HepG2 (cell line): ENCODE measurements around the gene CTDSP1. TPM values are rescaled to one million over a fixed set of nuclear protein-coding genes. Genes with fewer than 3 reads are reported as not detected.
A peak's percentile ranks its signal among the peaks of the same experiment; 100 is the strongest.

ENCODE experiments used
- BHLHE40 ChIP-seq: IDR thresholded peaks from 2 replicates; pipeline ENCODE4 v1.6.1; 2011; ENCODE audit warnings: low read length, improper control_type of control experiment
- GFI1 ChIP-seq: sonication (generic); formaldehyde crosslinking; IDR thresholded peaks from 2 replicates; pipeline ENCODE4 v1.5.0; 2020; ENCODE audit warnings: missing genetic modification reagents, mild to moderate bottlenecking, borderline replicate concordance
- HNRNPK ChIP-seq: fragments of 200-400 bp; formaldehyde crosslinking; IDR thresholded peaks from 2 replicates; pipeline ENCODE4 v1.6.1; 2018; ENCODE audit warnings: low read length, low read depth, moderate library complexity, mild to moderate bottlenecking; ENCODE audit not compliant: poor library complexity, severe bottlenecking
- MBD4 ChIP-seq: IDR thresholded peaks from 2 replicates; pipeline ENCODE4 v1.6.1; 2012; ENCODE audit warnings: low read length, inconsistent platforms, borderline replicate concordance
- SMAD3 ChIP-seq: sonication (generic); formaldehyde crosslinking; IDR thresholded peaks from 2 replicates; pipeline ENCODE4 v1.4.0; 2020; ENCODE audit warnings: missing genetic modification reagents
- SMARCE1 ChIP-seq: fragments of 450-650 bp; IDR thresholded peaks from 2 replicates; pipeline ENCODE4 v1.6.1; 2017; ENCODE audit warnings: borderline replicate concordance
- SUZ12 ChIP-seq: fragments of 150-350 bp; IDR thresholded peaks from 2 replicates; pipeline ENCODE4 v1.6.1; 2014; ENCODE audit warnings: low read depth, low read length
- U2AF1 ChIP-seq: fragments of 200-400 bp; formaldehyde crosslinking; optimal IDR thresholded peaks from 2 replicates; pipeline ENCODE3; 2017; ENCODE audit warnings: mild to moderate bottlenecking, low read depth, low read length
- ZKSCAN1 ChIP-seq: fragments of 150-350 bp; IDR thresholded peaks from 2 replicates; pipeline ENCODE4 v1.6.1; 2014; ENCODE audit warnings: low read length
- ZNF256 ChIP-seq: sonication (generic); formaldehyde crosslinking; conservative IDR thresholded peaks from 2 replicates; pipeline ENCODE4 v1.4.0; 2020; ENCODE audit warnings: missing genetic modification reagents
- ZNF33B ChIP-seq: sonication (generic); formaldehyde crosslinking; IDR thresholded peaks from 2 replicates; pipeline ENCODE4 v1.5.1; 2020; ENCODE audit warnings: mild to moderate bottlenecking, missing genetic modification reagents
- ZNF354B ChIP-seq: sonication (generic); formaldehyde crosslinking; IDR thresholded peaks from 2 replicates; pipeline ENCODE4 v1.8.0; 2022; ENCODE audit warnings: mild to moderate bottlenecking, missing genetic modification reagents
- ZSCAN20 ChIP-seq: sonication (generic); formaldehyde crosslinking; IDR thresholded peaks from 2 replicates; pipeline ENCODE4 v1.4.0; 2020; ENCODE audit warnings: missing genetic modification reagents, mild to moderate bottlenecking, borderline replicate concordance
- polyA plus RNA-seq, 8 experiments: library from polyadenylated mRNA; depleted of rRNA in 3 of 8; stranded (reverse) in 7 of 8; unstranded in 1 of 8; fragments of >200 nt; fragmentation: Illumina TruSeq in 4 of 8; extraction: Trizol in 4 of 8; gene quantifications; 2 replicates each; pipeline versions ENCODE4 v1.2.1 to v1.2.3, GENCODE V29; 2011 to 2016; ENCODE audit warnings: low read depth in 4 of 8, missing spikeins in 1 of 8, mixed read lengths in 1 of 8; ENCODE audit not compliant: insufficient read depth in 1 of 8
- total RNA-seq, 5 experiments: library from RNA; depleted of rRNA; stranded (reverse); fragments of >200 nt; fragmentation: Illumina TruSeq; extraction: Trizol; gene quantifications; 2 replicates each; pipeline ENCODE4 v1.2.3, GENCODE V29; 2016; ENCODE audit warnings: low read depth in 1 of 5
- TF ChIP-seq, protein P1 (sequence below): fragments of 450-650 bp; IDR thresholded peaks from 2 replicates; pipeline ENCODE4 v1.6.1; 2017; ENCODE audit warnings: mild to moderate bottlenecking
- TF ChIP-seq, protein P2 (sequence below), 2 experiments: IDR thresholded peaks; 2 replicates each; pipeline ENCODE4 v1.6.1; 2011 to 2012; ENCODE audit warnings: low read length in 2 of 2, borderline replicate concordance in 1 of 2, low read depth in 1 of 2, mild to moderate bottlenecking in 1 of 2, moderate library complexity in 1 of 2
- TF ChIP-seq, protein P3 (sequence below): sonication (generic); formaldehyde crosslinking; IDR thresholded peaks from 2 replicates; pipeline ENCODE4 v1.4.0; 2020; ENCODE audit warnings: missing genetic modification reagents
- TF ChIP-seq, protein P4 (sequence below): sonication (generic); formaldehyde crosslinking; IDR thresholded peaks from 2 replicates; pipeline ENCODE4 v1.4.0; 2020; ENCODE audit warnings: missing genetic modification reagents

CTDSP1 gene
- total and polyA plus RNA-seq, 2 of the 13 experiments (the other 11 are each of a cell fraction or from before 2014, with no cell fraction given): 91.0 to 268 TPM

DNA sequence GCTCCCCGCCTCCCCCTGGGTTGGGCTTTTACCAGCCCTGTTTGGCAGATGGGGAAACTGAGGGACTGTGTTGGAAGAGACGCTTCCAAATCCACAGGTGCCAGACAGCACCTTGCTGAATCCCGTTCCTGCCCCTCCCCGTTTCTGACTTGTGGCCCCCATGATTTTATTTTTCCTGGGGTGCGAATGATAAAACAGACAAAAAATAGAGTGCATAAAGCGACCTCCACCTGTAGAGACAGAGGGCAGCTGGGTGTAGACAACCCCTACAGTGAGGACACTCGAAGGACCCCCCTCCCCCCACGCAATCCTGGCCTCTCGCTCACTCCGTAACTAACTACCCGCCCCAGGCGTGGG is 2.2 kb upstream of the CTDSP1 start (continued):
- TF ChIP-seq U2AF1: peak; percentile 65
- TF ChIP-seq, protein P1, sequence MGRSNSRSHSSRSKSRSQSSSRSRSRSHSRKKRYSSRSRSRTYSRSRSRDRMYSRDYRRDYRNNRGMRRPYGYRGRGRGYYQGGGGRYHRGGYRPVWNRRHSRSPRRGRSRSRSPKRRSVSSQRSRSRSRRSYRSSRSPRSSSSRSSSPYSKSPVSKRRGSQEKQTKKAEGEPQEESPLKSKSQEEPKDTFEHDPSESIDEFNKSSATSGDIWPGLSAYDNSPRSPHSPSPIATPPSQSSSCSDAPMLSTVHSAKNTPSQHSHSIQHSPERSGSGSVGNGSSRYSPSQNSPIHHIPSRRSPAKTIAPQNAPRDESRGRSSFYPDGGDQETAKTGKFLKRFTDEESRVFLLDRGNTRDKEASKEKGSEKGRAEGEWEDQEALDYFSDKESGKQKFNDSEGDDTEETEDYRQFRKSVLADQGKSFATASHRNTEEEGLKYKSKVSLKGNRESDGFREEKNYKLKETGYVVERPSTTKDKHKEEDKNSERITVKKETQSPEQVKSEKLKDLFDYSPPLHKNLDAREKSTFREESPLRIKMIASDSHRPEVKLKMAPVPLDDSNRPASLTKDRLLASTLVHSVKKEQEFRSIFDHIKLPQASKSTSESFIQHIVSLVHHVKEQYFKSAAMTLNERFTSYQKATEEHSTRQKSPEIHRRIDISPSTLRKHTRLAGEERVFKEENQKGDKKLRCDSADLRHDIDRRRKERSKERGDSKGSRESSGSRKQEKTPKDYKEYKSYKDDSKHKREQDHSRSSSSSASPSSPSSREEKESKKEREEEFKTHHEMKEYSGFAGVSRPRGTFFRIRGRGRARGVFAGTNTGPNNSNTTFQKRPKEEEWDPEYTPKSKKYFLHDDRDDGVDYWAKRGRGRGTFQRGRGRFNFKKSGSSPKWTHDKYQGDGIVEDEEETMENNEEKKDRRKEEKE: no peak
- TF ChIP-seq, protein P2, sequence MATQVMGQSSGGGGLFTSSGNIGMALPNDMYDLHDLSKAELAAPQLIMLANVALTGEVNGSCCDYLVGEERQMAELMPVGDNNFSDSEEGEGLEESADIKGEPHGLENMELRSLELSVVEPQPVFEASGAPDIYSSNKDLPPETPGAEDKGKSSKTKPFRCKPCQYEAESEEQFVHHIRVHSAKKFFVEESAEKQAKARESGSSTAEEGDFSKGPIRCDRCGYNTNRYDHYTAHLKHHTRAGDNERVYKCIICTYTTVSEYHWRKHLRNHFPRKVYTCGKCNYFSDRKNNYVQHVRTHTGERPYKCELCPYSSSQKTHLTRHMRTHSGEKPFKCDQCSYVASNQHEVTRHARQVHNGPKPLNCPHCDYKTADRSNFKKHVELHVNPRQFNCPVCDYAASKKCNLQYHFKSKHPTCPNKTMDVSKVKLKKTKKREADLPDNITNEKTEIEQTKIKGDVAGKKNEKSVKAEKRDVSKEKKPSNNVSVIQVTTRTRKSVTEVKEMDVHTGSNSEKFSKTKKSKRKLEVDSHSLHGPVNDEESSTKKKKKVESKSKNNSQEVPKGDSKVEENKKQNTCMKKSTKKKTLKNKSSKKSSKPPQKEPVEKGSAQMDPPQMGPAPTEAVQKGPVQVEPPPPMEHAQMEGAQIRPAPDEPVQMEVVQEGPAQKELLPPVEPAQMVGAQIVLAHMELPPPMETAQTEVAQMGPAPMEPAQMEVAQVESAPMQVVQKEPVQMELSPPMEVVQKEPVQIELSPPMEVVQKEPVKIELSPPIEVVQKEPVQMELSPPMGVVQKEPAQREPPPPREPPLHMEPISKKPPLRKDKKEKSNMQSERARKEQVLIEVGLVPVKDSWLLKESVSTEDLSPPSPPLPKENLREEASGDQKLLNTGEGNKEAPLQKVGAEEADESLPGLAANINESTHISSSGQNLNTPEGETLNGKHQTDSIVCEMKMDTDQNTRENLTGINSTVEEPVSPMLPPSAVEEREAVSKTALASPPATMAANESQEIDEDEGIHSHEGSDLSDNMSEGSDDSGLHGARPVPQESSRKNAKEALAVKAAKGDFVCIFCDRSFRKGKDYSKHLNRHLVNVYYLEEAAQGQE (IDR thresholded peaks at IDR 0.05; ENCODE audit: borderline replicate concordance in 1 of 2, low read depth in 1 of 2, low read length in 2 of 2): no peak
- no peak for TF ChIP-seq SUZ12
- no peak for TF ChIP-seq MBD4
- TF ChIP-seq, protein P3, sequence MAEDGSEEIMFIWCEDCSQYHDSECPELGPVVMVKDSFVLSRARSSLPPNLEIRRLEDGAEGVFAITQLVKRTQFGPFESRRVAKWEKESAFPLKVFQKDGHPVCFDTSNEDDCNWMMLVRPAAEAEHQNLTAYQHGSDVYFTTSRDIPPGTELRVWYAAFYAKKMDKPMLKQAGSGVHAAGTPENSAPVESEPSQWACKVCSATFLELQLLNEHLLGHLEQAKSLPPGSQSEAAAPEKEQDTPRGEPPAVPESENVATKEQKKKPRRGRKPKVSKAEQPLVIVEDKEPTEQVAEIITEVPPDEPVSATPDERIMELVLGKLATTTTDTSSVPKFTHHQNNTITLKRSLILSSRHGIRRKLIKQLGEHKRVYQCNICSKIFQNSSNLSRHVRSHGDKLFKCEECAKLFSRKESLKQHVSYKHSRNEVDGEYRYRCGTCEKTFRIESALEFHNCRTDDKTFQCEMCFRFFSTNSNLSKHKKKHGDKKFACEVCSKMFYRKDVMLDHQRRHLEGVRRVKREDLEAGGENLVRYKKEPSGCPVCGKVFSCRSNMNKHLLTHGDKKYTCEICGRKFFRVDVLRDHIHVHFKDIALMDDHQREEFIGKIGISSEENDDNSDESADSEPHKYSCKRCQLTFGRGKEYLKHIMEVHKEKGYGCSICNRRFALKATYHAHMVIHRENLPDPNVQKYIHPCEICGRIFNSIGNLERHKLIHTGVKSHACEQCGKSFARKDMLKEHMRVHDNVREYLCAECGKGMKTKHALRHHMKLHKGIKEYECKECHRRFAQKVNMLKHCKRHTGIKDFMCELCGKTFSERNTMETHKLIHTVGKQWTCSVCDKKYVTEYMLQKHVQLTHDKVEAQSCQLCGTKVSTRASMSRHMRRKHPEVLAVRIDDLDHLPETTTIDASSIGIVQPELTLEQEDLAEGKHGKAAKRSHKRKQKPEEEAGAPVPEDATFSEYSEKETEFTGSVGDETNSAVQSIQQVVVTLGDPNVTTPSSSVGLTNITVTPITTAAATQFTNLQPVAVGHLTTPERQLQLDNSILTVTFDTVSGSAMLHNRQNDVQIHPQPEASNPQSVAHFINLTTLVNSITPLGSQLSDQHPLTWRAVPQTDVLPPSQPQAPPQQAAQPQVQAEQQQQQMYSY (CRISPR knock-in tag): no peak
- TF ChIP-seq ZKSCAN1: no peak
- TF ChIP-seq, protein P4, sequence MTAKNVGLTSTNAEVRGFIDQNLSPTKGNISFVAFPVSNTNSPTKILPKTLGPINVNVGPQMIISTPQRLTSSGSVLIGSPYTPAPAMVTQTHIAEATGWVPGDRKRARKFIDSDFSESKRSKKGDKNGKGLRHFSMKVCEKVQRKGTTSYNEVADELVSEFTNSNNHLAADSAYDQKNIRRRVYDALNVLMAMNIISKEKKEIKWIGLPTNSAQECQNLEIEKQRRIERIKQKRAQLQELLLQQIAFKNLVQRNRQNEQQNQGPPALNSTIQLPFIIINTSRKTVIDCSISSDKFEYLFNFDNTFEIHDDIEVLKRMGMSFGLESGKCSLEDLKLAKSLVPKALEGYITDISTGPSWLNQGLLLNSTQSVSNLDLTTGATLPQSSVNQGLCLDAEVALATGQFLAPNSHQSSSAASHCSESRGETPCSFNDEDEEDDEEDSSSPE (CRISPR knock-in tag): no peak
- TF ChIP-seq BHLHE40: no peak
- TF ChIP-seq SMARCE1: no peak
- TF ChIP-seq ZNF33B (CRISPR knock-in tag): 0 out of 2 replicates have a peak, but pooled peaks have one; percentile 51
- TF ChIP-seq HNRNPK: no peak
- TF ChIP-seq ZNF256 (CRISPR knock-in tag): no peak
- TF ChIP-seq ZNF354B (CRISPR knock-in tag): no peak
- TF ChIP-seq GFI1 (CRISPR knock-in tag): 0 out of 2 replicates have a peak, but pooled peaks have one; percentile 50
- TF ChIP-seq SMAD3: 0 out of 2 replicates have a peak, but pooled peaks have one; percentile 3
- TF ChIP-seq ZSCAN20 (CRISPR knock-in tag): no peak
